Gastrocnemius medialis (tissue), 4 donors: ENCODE measurements around the gene RIPOR3. TPM values are rescaled to one million over a fixed set of nuclear protein-coding genes. Genes with fewer than 3 reads are reported as not detected.
"Not testable (repeated sequence)": the region's sequence is repeated elsewhere in the genome, so short reads cannot be mapped to it uniquely, and the experiment has no call there.

Experiments
- ATAC-seq, 2 donors: fragments of 150-250 bp; one replicate each; pipeline ENCODE4 v1.9.1; 2016
- DNase-seq, 2 donors: peaks; one replicate each; pipeline ENCODE4 v3.0.0-alpha.2; 2019
- H3K27ac ChIP-seq, 4 donors: fragments of 200-600 bp; sonication (generic); 1 replicate in 1 of 4; 2 replicates in 3 of 4; pipeline ENCODE4 v1.5.1; 2016 to 2018; ENCODE audit warnings: mild to moderate bottlenecking in 2 of 4, moderate library complexity in 1 of 4
- H3K27me3 ChIP-seq, 3 donors: fragments of 200-600 bp; sonication (generic) in 2 of 3; 1 replicate in 1 of 3; 2 replicates in 2 of 3; pipeline versions ENCODE4 v1.5.1 to v1.6.0; 2016 to 2019; ENCODE audit warnings: mild to moderate bottlenecking in 1 of 3, moderate library complexity in 1 of 3
- H3K36me3 ChIP-seq, 2 donors: fragments of 200-600 bp; sonication (generic) in 1 of 2; one replicate each; pipeline ENCODE4 v1.5.1; 2017 to 2018
- H3K4me1 ChIP-seq, 2 donors: fragments of 200-600 bp; sonication (generic) in 1 of 2; one replicate each; pipeline ENCODE4 v1.5.1; 2016 to 2017; ENCODE audit warnings: mild to moderate bottlenecking in 2 of 2
- H3K4me3 ChIP-seq, 4 donors: fragments of 200-600 bp; sonication (generic) in 3 of 4; 1 replicate in 1 of 4; 2 replicates in 3 of 4; pipeline ENCODE4 v1.5.1; 2016 to 2019; ENCODE audit warnings: mild to moderate bottlenecking in 2 of 4
- H3K9me3 ChIP-seq, 3 donors: fragments of 200-600 bp; sonication (generic) in 2 of 3; 1 replicate in 1 of 3; 2 replicates in 2 of 3; pipeline ENCODE4 v1.5.1; 2016 to 2019
- CTCF ChIP-seq, 5 experiments: fragments of 450-650 bp in 3 of 5; fragments of 200-600 bp in 2 of 5; sonication (generic) in 2 of 5; IDR thresholded peaks in 4 of 5; conservative IDR thresholded peaks in 1 of 5; 1 replicate in 4 of 5; 2 replicates in 1 of 5; pipeline ENCODE4 v1.5.1; 2016 to 2019; ENCODE audit warnings: antibody characterized with exemption in 5 of 5, mild to moderate bottlenecking in 3 of 5, moderate library complexity in 3 of 5
- POLR2A ChIP-seq, 2 donors: fragments of 450-650 bp; IDR thresholded peaks; one replicate each; pipeline ENCODE4 v1.6.1; 2017; ENCODE audit warnings: antibody characterized with exemption in 2 of 2, mild to moderate bottlenecking in 2 of 2, moderate library complexity in 2 of 2
- in situ Hi-C, 4 donors: fragments of 200-750 bp; cut with MboI; loops; one replicate each; pipeline versions ENCODE4 v1.15.0 to v1.8.0; 2017; ENCODE audit warnings: low sequenced_read_pairs in 4 of 4
- intact Hi-C: fragments of 100-400 bp; cut with DNase I; formaldehyde crosslinking; loops from one replicate; pipeline ENCODE4 v1.15.1; 2023; ENCODE audit warnings: low total_unique reads
- total RNA-seq, 4 donors: library from RNA; depleted of rRNA; stranded (reverse); fragments of >200 nt; gene quantifications; one replicate each; pipeline versions ENCODE4 v1.1.0 to v1.2.3, GENCODE V29; 2016

The RIPOR3 gene
- total RNA-seq, 4 donors from 2014 or later = 5.3 to 12.5 (median 8.2) TPM

DNA sequence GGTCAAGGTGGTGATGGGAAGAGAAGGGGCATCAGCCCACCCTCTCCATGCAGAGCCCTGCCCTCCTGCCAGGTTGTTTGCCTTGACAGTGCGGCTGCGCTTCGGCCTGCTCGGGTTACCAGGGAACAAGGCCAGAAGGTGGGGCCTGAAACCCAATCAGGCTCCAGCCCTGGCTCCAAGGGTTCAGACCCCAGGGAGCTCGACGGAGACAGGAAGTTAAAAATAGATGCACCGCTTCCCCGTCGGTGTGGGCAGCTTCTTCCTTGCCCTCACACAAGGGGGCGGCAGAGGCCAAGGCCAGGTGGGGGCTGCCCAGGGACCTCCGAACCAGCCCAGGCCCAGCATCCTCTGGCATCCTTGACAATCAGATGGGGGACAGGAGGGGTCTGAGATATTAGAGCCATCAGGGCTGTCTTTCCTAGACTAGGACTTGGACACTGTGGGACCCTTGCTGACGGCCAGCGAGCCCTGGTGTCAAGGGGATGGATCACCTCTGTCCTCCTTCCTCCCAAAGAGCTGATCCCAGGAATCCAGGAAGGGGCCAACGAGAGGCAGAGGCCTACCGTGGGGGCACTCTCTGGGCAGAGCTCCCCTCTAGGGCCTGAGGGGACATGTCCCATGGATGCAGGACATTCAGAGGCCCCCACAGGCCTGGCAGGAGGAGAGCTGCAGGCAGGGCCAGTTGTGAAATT lies 65.2 kb downstream of the RIPOR3 start:
- Histone ChIP-seq H3K27me3 (no peaks in the 10 kb centered on the region), H3K27ac (peak overlapping the region; percentile 53 to 65 (median 60)), H3K4me3 (no peak overlapping the region), H3K9me3 (no peaks in the 10 kb centered on the region), H3K36me3 (no peaks in the 10 kb centered on the region), H3K4me1 (peaks cover 9 to 13% of the 10 kb centered on the region in 2 donors)
- peak; percentile 69 to 85 for ATAC-seq
- TF ChIP-seq POLR2A (IDR thresholded peaks at IDR 0.05) (no peak), CTCF (IDR thresholded peaks at IDR 0.05 in 4 of 5, conservative IDR thresholded peaks at IDR 0.05 in 1 of 5) (peak in 4 of 5 experiments; percentile 55 to 64 (median 60))
- in situ Hi-C loops = no loop called here
- DNase-seq = peak; percentile 53 to 76
- intact Hi-C loops = loop anchor here (1.0 to 10.0 kb wide), 2 partner anchors 84 to 119 kb away; no protein-coding TSS in a partner anchor

- TF ChIP-seq POLR2A (IDR thresholded peaks at IDR 0.05) (no peak), CTCF (IDR thresholded peaks at IDR 0.05 in 4 of 5, conservative IDR thresholded peaks at IDR 0.05 in 1 of 5) (no peak)
- H3K9me3 ChIP-seq = no peaks in the 10 kb centered on the region
- H3K36me3 ChIP-seq = no peaks in the 10 kb centered on the region
- in situ Hi-C loops = no loop called here
- ATAC-seq (no peak), DNase-seq (no peak)
- H3K27me3 ChIP-seq = no peaks in the 10 kb centered on the region
- no peak overlapping the region for H3K4me3 ChIP-seq
- intact Hi-C loops = loop anchor here (10.0 kb wide), 1 partner anchor 120 kb away; no protein-coding TSS in a partner anchor
- H3K27ac ChIP-seq = peak overlapping the region in 1 of 4 donors; percentile 53
- H3K4me1 ChIP-seq = peaks cover 9 to 13% of the 10 kb centered on the region in 2 donors
Observed at GRCh38 chr20:50624351-50625016, 66.9 kb downstream of the RIPOR3 start.

DNA sequence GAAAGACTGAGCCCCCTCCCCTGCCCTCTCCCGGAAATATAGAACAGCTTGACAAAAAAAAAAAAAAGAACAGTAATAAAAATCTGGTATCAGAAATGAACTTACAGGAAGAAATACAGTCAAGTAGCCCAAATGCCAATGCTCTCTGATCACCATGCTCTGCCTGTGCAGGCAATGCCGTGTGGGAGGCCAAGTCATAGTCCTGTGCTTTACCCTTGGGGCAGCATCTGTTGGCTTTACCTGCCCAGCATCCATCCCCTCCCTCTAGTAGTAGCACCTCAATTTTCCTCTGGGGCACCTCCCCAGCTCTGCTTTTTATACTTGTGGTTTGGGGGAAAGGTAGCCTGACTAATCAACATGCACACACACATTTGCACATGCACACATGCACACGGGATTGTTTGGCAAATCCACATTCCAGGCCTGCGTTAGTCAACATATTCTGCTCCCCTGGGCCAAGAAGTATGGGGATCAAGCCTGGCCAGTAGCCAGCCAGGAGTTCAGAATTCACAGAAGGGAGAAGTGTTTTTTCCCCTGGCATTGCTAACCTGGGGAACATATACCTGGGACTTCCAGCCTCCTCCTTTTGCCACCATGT lies 70.2 kb downstream of the RIPOR3 start:
- Histone ChIP-seq H3K4me3 (no peak overlapping the region), H3K4me1 (peaks cover 8 to 9% of the 10 kb centered on the region in 2 donors), H3K36me3 (no peaks in the 10 kb centered on the region), H3K27ac (no peak overlapping the region), H3K27me3 (no peaks in the 10 kb centered on the region), H3K9me3 (no peaks in the 10 kb centered on the region)
- intact Hi-C loops (loop anchor here (10.0 kb wide), 1 partner anchor 124 kb away; no protein-coding TSS in a partner anchor), in situ Hi-C loops (no loop called here)
- DNase-seq = no peak
- no peak for ATAC-seq
- TF ChIP-seq POLR2A (IDR thresholded peaks at IDR 0.05) (no peak), CTCF (IDR thresholded peaks at IDR 0.05 in 4 of 5, conservative IDR thresholded peaks at IDR 0.05 in 1 of 5) (no peak)

DNA sequence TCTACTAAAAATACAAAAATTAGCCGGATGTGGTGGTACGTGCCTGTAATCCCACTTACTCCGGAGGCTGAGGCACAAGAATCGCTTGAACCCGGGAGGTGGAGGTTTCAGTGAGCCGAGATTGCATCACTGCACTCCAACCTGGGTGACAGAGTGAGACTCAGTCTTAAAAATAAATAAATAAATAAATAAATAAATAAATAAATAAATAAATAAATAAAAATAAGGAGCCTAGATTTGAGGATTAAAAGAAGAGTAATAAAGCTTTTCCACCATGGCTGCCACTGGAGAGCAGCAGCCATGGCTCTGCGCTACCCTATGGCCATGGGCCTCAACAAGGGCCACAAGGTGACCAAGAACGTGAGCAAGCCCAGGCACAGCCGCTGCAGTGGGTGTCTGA lies 70.9 kb downstream of the RIPOR3 start:
- ATAC-seq, in situ Hi-C loops: not testable (repeated sequence)

DNA sequence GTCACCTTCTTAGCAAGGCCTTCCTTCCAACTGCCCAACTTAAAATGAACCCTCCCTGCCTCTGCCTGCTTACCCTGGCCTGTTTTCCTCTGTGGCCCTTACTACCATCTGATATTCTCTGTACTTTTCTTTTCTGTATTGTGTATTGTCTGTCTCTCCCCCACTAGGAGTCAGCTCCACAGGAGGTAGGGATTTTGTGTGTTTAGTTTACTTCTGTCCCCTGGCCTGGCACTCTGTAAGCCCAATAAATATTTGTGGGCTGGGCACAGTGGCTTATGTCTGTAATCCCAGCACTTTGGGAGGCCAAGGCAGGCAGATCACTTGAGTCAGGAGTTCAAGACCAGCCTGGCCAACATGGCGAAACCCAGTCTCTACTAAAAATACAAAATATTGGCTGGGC lies 72.8 kb downstream of the RIPOR3 start:
- intact Hi-C loops = no loop called here
- no peak for ATAC-seq

More for the DNA sequence above, 70.9 kb downstream of the RIPOR3 start:
- intact Hi-C loops = loop anchor here (10.0 kb wide), 1 partner anchor 124 kb away; no protein-coding TSS in a partner anchor
- H3K4me3 ChIP-seq, H3K9me3 ChIP-seq, H3K36me3 ChIP-seq, DNase-seq, H3K4me1 ChIP-seq, H3K27me3 ChIP-seq, H3K27ac ChIP-seq: not testable (repeated sequence)

More for the DNA sequence above, 72.8 kb downstream of the RIPOR3 start:
- TF ChIP-seq CTCF (IDR thresholded peaks at IDR 0.05 in 4 of 5, conservative IDR thresholded peaks at IDR 0.05 in 1 of 5) (no peak), POLR2A (IDR thresholded peaks at IDR 0.05) (no peak)
- Histone ChIP-seq H3K36me3 (no peaks in the 10 kb centered on the region), H3K27ac (no peak overlapping the region), H3K4me1 (no peaks in the 10 kb centered on the region), H3K9me3 (no peaks in the 10 kb centered on the region), H3K4me3 (no peak overlapping the region), H3K27me3 (no peaks in the 10 kb centered on the region)
- in situ Hi-C loops = no loop called here
- no peak for DNase-seq
